Astrocyte (in vitro differentiated cells and primary cell): ENCODE measurements around the gene ZNF782. TPM values are rescaled to one million over a fixed set of nuclear protein-coding genes. Genes with fewer than 3 reads are reported as not detected.
"Not testable (repeated sequence)": the region's sequence is repeated elsewhere in the genome, so short reads cannot be mapped to it uniquely, and the experiment has no call there.

Experiments
- DNase-seq: peaks from one replicate; pipeline ENCODE4 v3.0.0-alpha.2; 2010; ENCODE audit warnings: low read depth
- FAIRE-seq: peaks from 2 replicates; lab custom pipeline; 2011; peaks lifted over from hg19 to GRCh38; lab: Jason Lieb, UNC
- H2AFZ ChIP-seq: 2 replicates; pipeline ENCODE4 v1.6.0; 2012; ENCODE audit warnings: low read depth, low read length, inconsistent platforms
- H3K27ac ChIP-seq: 2 replicates; pipeline ENCODE4 v1.5.1; 2011; ENCODE audit warnings: low read depth, low read length, inconsistent platforms
- H3K27me3 ChIP-seq: 2 replicates; pipeline ENCODE4 v1.6.0; 2011; ENCODE audit warnings: low read length, inconsistent platforms; ENCODE audit not compliant: insufficient read depth
- H3K36me3 ChIP-seq: 2 replicates; pipeline ENCODE4 v1.5.1; 2011; ENCODE audit warnings: low read length, inconsistent platforms; ENCODE audit not compliant: insufficient read depth
- H3K4me1 ChIP-seq: 2 replicates; pipeline ENCODE4 v1.5.1; 2011; ENCODE audit warnings: low read length, inconsistent platforms; ENCODE audit not compliant: insufficient read depth
- H3K4me2 ChIP-seq: 2 replicates; pipeline ENCODE4 v1.6.0; 2012; ENCODE audit warnings: low read length, inconsistent platforms
- H3K4me3 ChIP-seq: 2 replicates; pipeline ENCODE4 v1.5.1; 2011; ENCODE audit warnings: low read depth, mild to moderate bottlenecking, low read length, inconsistent platforms; ENCODE audit not compliant: insufficient read depth
- H3K79me2 ChIP-seq: 2 replicates; pipeline ENCODE4 v1.6.0; 2012; ENCODE audit warnings: mild to moderate bottlenecking, low read length, inconsistent platforms; ENCODE audit not compliant: insufficient read depth
- H3K9ac ChIP-seq: 2 replicates; pipeline ENCODE4 v1.6.0; 2012; ENCODE audit warnings: mild to moderate bottlenecking, low read length, inconsistent platforms
- H3K9me3 ChIP-seq: 2 replicates; pipeline ENCODE4 v1.5.1; 2012; ENCODE audit warnings: low read depth, mild to moderate bottlenecking, low read length, inconsistent platforms; ENCODE audit not compliant: insufficient read depth
- H4K20me1 ChIP-seq: 2 replicates; pipeline ENCODE4 v1.6.0; 2012; ENCODE audit warnings: low read length, inconsistent platforms; ENCODE audit not compliant: insufficient read depth
- H3K27ac Mint-ChIP-seq: one replicate; pipeline ENCODE4 v1.8.0; 2021; ENCODE audit warnings: mild to moderate bottlenecking, mixed read lengths; ENCODE audit not compliant: unreplicated experiment
- H3K27me3 Mint-ChIP-seq: one replicate; pipeline ENCODE4 v1.8.0; 2021; ENCODE audit warnings: low read depth, mixed read lengths; ENCODE audit not compliant: unreplicated experiment
- H3K36me3 Mint-ChIP-seq: one replicate; pipeline ENCODE4 v1.8.0; 2021; ENCODE audit warnings: low read depth, mixed read lengths; ENCODE audit not compliant: unreplicated experiment
- H3K4me1 Mint-ChIP-seq: one replicate; pipeline ENCODE4 v1.8.0; 2021; ENCODE audit warnings: low read depth, mixed read lengths; ENCODE audit not compliant: unreplicated experiment
- H3K4me3 Mint-ChIP-seq: one replicate; pipeline ENCODE4 v1.8.0; 2021; ENCODE audit warnings: mild to moderate bottlenecking, moderate library complexity, mixed read lengths; ENCODE audit not compliant: unreplicated experiment
- H3K9me3 Mint-ChIP-seq: one replicate; pipeline ENCODE4 v1.8.0; 2021; ENCODE audit warnings: mild to moderate bottlenecking, mixed read lengths; ENCODE audit not compliant: unreplicated experiment
- EZH2 ChIP-seq: IDR thresholded peaks from 2 replicates; pipeline ENCODE4 v1.6.1; 2012; ENCODE audit warnings: mild to moderate bottlenecking, low read length, inconsistent platforms; ENCODE audit not compliant: insufficient read depth
- total RNA-seq: library from RNA; stranded (reverse); gene quantifications from 2 replicates; pipeline ENCODE4 v1.2.1, GENCODE V29; 2021
- TF ChIP-seq, protein P1 (sequence below): IDR thresholded peaks from 2 replicates; pipeline ENCODE4 v1.5.1; 2011; ENCODE audit warnings: low read depth, mild to moderate bottlenecking, inconsistent platforms, low read length, moderate library complexity; ENCODE audit not compliant: insufficient read depth

ZNF782 gene
- total RNA-seq, 1 donor from 2014 or later: 2.7 TPM

DNA sequence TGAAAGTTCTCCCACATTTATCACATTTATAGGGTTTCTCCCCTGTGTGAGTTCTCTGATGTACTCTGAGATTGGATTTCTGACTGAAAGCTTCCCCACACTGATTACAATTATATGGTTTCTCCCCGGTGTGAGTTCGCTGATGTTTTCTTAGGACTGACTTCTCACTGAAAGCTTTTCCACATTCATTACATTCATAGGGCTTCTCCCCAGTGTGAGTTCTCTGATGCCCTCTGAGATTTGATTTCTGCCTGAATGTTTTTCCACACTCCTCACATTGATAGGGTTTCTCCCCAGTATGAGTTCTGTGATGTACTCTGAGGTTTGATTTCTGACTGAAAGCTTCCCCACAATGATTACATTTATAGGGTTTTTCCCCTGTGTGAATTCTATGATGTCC, 36.3 kb downstream of the ZNF782 start:
- H3K4me3 Mint-ChIP-seq: no peak overlapping the region
- H2AFZ ChIP-seq: no peak overlapping the region
- H3K9me3 ChIP-seq: peaks cover 48% of the 10 kb centered on the region
- H3K4me1 ChIP-seq: no peaks in the 10 kb centered on the region
- H3K27me3 Mint-ChIP-seq: no peaks in the 10 kb centered on the region
- no peaks in the 10 kb centered on the region for H3K27me3 ChIP-seq
- DNase-seq (no peak), FAIRE-seq (no peak)
- no peaks in the 10 kb centered on the region for H4K20me1 ChIP-seq
- H3K27ac Mint-ChIP-seq: no peak overlapping the region
- H3K27ac ChIP-seq: no peak overlapping the region
- H3K9me3 Mint-ChIP-seq: peaks cover 75% of the 10 kb centered on the region
- no peaks in the 10 kb centered on the region for H3K79me2 ChIP-seq
- TF ChIP-seq EZH2: no peak
- TF ChIP-seq, protein P1, sequence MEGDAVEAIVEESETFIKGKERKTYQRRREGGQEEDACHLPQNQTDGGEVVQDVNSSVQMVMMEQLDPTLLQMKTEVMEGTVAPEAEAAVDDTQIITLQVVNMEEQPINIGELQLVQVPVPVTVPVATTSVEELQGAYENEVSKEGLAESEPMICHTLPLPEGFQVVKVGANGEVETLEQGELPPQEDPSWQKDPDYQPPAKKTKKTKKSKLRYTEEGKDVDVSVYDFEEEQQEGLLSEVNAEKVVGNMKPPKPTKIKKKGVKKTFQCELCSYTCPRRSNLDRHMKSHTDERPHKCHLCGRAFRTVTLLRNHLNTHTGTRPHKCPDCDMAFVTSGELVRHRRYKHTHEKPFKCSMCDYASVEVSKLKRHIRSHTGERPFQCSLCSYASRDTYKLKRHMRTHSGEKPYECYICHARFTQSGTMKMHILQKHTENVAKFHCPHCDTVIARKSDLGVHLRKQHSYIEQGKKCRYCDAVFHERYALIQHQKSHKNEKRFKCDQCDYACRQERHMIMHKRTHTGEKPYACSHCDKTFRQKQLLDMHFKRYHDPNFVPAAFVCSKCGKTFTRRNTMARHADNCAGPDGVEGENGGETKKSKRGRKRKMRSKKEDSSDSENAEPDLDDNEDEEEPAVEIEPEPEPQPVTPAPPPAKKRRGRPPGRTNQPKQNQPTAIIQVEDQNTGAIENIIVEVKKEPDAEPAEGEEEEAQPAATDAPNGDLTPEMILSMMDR: no peak
- no peaks in the 10 kb centered on the region for H3K4me1 Mint-ChIP-seq
- peaks cover 4% of the 10 kb centered on the region for H3K36me3 ChIP-seq
- no peak overlapping the region for H3K4me3 ChIP-seq
- H3K9ac ChIP-seq: no peak overlapping the region
- H3K4me2 ChIP-seq: no peak overlapping the region
- H3K36me3 Mint-ChIP-seq: peaks cover 74% of the 10 kb centered on the region

DNA sequence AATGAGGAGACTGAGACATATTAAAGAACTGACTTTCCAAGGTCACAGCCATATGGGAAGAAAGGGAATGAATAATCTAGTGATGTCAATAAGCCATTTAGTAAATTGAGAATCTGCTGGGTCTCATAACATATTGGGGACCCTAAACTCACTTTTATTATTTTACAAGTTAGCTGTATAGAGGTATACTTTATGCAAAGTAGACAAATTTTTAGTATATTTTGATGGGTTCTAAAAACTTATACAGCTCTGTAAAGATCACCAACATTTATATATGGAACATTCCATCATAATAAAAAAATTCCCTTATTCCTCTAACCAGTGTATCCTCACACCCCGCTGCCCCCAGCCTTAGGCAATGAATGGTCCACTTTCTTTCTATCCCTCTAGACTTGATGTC, 40.7 kb downstream of the ZNF782 start:
- Histone ChIP-seq H3K36me3 (no peaks in the 10 kb centered on the region), H3K79me2 (no peaks in the 10 kb centered on the region), H3K27ac (no peak overlapping the region), H3K27me3 (no peaks in the 10 kb centered on the region), H2AFZ (no peak overlapping the region), H4K20me1 (no peaks in the 10 kb centered on the region), H3K4me1 (no peaks in the 10 kb centered on the region), H3K4me3 (no peak overlapping the region), H3K9ac (no peak overlapping the region), H3K4me2 (no peak overlapping the region), H3K9me3 (peaks cover 38% of the 10 kb centered on the region)
- no peaks in the 10 kb centered on the region for H3K4me1 Mint-ChIP-seq
- no peak for FAIRE-seq
- no peak overlapping the region for H3K4me3 Mint-ChIP-seq
- H3K27me3 Mint-ChIP-seq: no peaks in the 10 kb centered on the region
- H3K36me3 Mint-ChIP-seq: peaks cover 44% of the 10 kb centered on the region
- no peak overlapping the region for H3K27ac Mint-ChIP-seq
- H3K9me3 Mint-ChIP-seq: peaks cover 67% of the 10 kb centered on the region
- no peak for TF ChIP-seq EZH2
- TF ChIP-seq, protein P1: no peak
- no peak for DNase-seq

DNA sequence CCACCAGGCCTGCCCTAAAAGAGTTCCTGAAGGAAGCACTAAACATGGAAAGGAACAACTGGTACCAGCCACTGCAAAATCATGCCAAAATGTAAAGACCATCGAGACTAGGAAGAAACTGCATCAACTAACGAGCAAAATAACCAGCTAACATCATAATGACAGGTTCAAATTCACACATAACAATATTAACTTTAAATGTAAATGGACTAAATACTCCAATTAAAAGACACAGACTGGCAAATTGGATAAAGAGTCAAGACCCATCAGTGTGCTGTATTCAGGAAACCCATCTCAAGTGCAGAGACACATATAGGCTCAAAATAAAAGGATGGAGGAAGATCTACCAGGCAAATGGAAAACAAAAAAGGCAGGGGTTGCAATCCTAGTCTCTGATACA, 55.4 kb downstream of the ZNF782 start:
- H3K27ac Mint-ChIP-seq, H3K4me1 ChIP-seq, H3K4me2 ChIP-seq, H4K20me1 ChIP-seq, H3K4me3 ChIP-seq, H3K36me3 ChIP-seq, H3K9ac ChIP-seq, H3K4me3 Mint-ChIP-seq, H3K27me3 ChIP-seq, H3K79me2 ChIP-seq, FAIRE-seq, H3K4me1 Mint-ChIP-seq, H3K27ac ChIP-seq, H3K27me3 Mint-ChIP-seq, H2AFZ ChIP-seq, DNase-seq: not testable (repeated sequence)
- peaks cover 56% of the 10 kb centered on the region for H3K9me3 Mint-ChIP-seq
- peaks cover 30% of the 10 kb centered on the region for H3K9me3 ChIP-seq
- H3K36me3 Mint-ChIP-seq: peaks cover 41% of the 10 kb centered on the region
